Iris pigment epithelial cell (primary cell): ENCODE measurements around the gene STRA8.
A peak's percentile ranks its signal among the peaks of the same experiment; 100 is the strongest.

Source experiments
- DNase-seq: peaks from one replicate; pipeline ENCODE4 v3.0.0-alpha.2; 2011; ENCODE audit warnings: low read depth

Gene STRA8

GRCh38 chr7:135269921-135270320 lies 36.3 kb downstream of the STRA8 start:
- no peak for DNase-seq

DNA sequence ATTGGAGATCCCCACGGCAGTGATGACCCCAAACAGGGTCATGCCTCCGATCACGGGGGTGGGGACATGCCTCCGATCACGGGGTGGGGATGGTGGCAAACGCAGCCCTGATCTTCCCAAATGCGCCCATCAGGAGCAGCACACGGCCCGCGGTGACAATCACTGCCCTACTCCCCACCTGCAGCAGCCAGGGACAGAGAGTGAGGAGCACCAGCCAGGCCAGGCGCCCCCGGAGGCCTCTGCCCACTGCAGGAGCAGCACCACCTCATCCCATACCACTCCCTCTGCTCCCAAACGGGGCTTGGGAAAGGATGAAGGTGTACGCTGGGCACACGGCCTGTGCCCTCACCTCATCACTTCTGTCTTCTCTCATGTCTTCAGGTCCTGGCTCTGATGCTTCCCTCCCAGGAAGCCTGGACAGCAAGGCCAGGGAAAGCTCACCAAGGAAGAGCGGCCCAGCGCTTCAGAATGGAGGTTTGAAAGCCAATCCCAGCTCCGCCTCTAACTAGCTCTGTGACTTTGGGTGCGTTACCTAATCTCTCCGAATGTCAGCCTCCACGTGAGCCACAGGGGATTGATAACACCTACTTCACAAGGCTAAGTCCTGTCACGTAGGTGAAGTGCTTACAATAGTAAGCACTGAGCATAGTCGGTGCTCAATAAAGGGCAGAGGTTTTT lies 37.1 kb downstream of the STRA8 start:
- no peak for DNase-seq

DNA sequence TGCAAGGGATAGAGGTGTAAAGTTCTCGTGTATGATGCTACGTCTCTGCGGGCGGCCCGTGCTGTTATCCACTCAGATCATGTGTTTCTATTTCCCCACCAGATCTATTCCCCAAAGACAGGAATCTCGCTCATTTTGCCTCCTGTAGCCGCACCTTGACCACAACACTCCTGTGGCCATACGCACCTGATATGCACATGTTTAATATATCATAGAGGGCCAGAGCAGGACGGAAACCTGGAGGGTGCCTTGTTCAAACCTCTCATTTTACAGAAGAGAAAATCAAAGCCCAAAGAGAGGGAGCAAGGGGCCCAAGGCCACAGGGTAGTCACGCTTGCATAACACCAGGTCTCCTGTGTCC lies 37.6 kb downstream of the STRA8 start:
- no peak for DNase-seq

GRCh38 chr7:135272303-135272702 lies 38.7 kb downstream of the STRA8 start:
- DNase-seq = no peak

DNA sequence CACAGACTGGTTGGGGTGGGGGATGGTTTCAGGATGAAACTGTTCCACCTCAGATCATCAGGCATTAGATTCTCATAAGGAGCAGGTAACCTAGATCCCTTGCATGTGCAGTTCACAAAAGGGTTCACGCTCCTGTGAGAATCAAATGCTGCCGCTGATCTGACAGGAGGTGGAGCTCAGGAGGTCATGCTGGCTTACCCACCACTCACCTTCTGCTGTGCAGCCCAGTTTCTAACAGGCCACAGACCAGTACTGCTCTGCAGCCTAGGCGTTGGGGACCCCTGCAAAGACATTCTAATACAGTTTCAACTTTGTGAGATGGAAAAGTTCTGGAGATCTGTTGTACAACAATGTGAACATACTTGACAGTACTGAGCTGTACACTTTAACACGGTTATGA lies 39.9 kb downstream of the STRA8 start:
- DNase-seq = no peak

GRCh38 chr7:135274495-135275268 lies 41.0 kb downstream of the STRA8 start:
- DNase-seq = peak; percentile 69

GRCh38 chr7:135275971-135276580 lies 42.4 kb downstream of the STRA8 start:
- DNase-seq = no peak

DNA sequence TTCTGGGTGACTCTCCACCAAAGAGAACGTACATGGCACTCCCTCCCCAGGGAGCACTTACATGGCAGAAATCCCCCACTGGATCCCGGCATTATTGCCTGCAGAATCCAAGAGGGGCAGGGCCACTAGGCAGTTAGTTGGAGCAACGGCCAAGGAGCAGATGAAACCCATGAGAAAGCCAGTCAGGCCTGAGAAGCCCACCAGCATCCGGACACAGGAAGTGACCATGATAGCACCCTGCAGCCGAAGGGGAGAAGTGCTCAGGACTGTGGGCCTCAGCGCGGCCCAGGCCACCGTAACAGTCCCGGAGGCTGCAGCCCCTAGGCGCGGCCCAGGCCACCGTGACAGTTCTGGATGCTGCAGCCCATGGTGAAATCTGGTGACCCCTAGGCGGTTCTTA lies 43.5 kb downstream of the STRA8 start:
- DNase-seq = no peak

DNA sequence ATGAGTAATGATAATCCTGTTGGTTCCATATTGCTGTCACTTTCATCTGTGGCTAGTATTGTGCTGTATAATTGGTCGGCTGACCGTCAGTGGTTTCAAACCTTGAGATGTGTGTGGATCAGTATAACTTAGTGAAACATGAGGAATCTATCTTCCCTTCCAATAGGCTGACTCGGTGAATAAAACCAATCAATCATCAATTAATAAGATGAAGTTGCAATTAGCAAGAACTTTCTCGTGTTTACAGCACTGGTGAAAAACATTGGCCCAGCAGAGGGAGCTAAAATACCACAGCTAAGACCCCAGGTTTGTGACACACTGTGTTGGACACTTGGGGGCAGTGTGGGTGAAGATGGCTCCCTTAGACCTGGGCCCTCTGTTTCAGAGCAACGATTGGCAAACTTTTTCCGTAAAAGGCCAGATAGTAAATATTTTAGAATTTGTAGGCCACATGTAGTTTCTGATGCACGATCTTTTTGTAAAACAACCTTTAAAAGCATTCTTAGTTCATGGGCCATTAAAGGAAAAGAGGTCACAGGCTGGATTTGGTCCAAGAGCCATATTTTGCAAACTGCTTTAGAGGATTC lies 47.8 kb downstream of the STRA8 start:
- DNase-seq = peak; percentile 85

DNA sequence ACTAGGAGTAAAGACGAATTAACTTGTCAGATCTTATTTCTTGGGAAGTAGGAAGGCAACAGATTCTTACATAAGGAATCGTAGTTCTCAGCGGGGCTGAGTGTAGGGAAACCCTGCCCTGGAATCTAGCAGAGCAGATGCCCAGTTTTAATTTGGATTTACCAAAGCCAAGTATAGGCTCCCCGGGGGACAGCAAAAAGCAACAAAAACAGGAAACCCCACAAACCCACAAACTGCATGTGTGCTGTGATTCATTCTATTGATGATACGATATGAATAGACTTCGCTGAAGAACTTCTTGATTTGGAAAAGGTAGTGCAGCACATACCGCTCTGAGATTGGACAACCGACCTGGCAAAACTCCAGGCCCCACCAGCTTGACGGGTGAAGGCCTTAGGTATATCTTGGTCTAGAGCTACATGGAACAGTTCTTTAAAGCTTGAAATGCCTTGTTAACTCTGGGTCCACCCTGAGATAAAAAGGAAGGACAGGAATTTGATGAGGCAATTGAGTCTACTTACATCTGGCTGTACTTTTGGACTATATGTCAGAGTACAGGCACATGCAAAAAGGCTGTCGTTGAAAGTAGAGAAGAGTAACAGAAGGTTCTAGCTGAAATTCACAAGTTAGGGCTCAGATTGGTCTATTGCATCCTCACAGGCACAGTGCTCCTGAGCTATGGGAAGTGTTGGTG lies 49.1 kb downstream of the STRA8 start:
- peak; percentile 61 for DNase-seq

GRCh38 chr7:135283959-135284638 lies 50.5 kb downstream of the STRA8 start:
- DNase-seq = no peak

DNA sequence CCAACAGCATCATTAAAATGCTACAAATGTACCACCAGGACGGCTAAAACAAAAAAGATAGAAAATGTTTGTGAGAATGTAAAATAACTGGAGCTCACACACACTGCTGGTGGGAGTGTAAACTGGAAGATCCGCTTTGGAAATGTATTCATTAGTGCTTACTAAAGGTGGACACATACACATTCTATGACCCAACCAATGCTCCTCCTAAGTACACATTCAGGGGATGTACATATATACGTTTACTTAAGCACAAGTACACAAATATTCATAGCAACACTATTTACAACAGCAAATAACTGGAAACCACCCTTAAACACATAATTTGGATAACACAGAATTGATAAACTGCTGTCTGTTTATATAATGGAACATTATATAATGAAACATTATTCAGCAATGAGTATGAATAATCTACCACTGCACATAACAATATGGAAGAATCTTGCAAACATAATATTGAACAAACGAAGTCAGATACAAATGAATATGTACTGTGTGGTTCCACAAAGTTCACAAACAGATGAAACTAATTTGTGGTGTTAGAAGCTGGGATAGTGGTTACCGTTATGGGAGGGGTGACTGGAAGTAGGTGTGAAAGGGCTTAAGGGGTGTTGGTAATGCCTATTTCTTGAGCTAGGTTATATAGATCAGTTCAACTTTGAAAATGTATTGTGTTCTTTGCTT lies 52.1 kb downstream of the STRA8 start:
- no peak for DNase-seq

DNA sequence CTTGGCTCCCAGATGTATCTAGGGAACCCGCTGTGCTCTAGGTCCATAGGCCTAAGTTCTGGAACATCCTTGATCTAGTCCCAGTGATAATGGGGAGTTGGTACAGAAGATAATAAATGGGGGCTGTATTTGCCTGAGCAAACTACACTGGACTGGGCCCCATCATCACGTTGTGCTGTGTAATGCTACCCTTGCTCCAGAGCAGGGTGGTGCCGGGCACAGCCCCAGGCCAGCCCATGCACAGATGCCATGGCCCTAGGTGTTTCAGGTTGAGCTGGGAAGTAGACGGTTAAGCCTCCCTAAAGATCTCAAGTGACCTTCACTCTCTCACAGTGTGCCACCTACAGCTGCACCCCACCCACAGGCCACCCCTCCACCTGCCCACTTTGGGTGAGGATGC lies 53.2 kb downstream of the STRA8 start:
- DNase-seq = no peak

DNA sequence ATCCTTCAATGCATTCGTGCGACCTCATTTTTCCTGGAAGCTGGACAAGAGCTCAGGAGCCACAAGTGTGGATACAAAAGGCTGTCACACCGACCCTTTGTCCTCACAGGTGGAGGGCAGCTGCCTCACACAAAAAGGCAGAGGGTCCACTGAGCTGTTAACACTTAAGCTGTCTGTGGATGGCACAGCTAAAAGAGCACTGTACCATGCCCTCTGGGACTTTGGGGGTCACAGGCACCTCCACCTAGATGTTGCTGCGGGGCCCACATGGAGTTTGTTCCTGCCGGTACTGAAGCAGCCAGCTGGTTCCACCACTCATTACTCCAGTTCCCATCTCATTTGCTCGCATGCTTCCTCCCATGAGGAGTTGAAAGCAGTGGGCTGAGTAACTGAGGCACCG lies 57.0 kb downstream of the STRA8 start:
- DNase-seq = no peak

DNA sequence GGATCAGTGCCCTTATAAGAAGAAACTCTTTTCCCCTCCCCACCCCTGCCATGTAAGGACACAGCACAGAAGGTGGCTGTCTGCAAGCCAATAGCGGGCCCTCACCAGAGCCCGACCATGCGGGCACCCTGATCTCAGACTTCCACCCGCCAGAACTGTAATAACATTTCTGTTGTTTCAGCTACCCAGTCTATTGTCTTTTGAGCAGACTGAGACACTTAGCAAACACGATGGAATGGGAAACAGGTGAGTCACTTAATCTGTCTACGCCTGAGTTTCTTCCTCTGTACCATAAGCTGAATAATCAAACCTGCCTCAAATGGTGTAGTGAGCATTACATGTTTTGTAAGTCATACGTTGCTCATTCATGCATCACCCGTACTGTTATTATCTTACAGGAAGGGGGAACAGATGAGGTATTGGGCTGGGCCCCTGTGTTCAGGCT lies 58.2 kb downstream of the STRA8 start:
- DNase-seq = peak; percentile 84

- no peak for DNase-seq
Measured at GRCh38 chr7:135299235-135299634, 65.6 kb downstream of the STRA8 start.

DNA sequence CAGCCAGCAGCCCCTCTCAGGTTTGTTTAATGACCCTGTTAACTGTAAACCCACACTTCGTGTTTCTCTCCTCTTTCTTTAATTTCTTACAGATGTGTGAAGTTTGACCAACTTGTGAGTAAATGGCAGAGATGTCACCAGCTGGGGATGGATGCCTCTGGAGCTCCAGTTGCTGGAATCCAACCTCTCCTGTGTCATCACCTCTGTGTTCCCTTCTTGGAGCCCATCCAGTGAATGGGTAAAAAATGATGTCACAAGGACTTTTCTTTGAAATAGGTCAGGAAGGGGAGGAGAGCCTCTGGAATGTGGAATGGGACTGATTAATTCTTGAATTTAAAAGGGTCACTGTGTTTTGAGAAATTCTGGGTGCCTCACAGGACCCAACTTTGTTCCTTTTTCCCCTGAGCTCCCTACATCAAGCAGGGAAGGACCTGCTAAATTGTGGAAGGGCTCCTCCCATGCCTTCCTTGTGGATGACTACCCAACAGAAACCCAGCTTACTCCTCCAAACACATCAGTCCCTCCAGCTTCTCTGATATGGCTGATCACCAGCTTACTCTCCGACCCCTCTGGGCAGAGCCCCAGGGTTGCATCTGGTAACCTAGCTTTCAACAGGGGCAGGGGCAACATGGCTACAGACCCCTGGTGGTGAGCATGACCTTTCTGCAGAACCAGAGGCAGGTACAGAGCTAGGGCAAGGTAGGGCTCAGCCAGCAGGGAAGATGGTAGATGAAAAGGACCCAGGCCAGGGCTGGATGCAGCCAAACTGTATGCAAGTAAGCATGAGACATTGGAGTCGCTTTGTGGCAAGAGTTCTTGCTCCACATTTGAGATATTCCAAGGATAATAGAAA lies 67.5 kb downstream of the STRA8 start:
- DNase-seq = no peak
